NCI-H1092 (cell line): ENCODE results near the gene CTH.
"Not testable (repeated sequence)": the region's sequence is repeated elsewhere in the genome, so short reads cannot be mapped to it uniquely, and the experiment has no call there.

Source experiments
- DNase-seq: peaks from one replicate; lab custom pipeline; 2025; lab: John Stamatoyannopoulos, UW

Gene CTH

DNA sequence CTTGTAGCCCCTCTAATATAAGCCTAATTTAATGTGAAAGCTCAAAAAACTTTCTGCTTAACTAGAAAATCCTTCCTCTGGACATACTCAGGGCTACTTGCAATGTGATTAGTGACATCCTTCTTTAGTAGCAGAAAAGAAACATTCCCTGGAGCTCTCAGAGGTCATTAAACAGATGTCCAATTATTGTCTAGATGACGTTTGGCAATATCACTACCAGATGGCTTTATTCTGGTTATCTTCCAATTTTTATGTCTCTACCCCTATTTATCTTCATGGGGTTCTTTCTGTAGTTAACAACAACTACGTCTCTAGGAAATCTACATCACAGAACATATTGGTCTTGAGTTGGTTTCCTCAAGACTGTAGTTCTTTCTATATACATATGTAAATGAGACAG lies 44.2 kb downstream of the CTH start:
- DNase-seq, result no peak

DNA sequence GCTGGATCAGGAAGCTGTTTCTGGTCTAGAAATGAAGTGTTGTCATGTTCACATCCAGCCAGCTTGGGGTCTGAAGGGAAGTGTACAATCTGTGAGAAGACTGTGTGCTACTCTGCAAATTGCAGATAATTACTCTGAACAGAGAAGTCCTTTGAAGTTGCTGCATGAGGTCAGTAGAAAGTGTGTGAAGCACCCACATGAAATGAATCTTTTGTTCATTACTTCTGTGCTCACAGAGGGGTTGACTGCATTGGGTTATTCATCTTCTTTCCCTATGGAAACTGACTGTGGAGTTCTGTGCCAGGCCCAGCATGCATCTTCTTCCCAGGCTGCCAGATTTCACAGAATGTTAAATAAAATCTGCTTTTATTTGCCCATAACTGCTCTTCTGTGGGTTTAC lies 47.1 kb downstream of the CTH start:
- DNase-seq, result no peak

- no peak for DNase-seq
Observed at GRCh38 chr1:70459496-70460225, 48.6 kb downstream of the CTH start.

- DNase-seq, result not testable (repeated sequence)
Observed at GRCh38 chr1:70460740-70461713, 50.0 kb downstream of the CTH start.

GRCh38 chr1:70462611-70463010 lies 51.5 kb downstream of the CTH start:
- DNase-seq, result no peak

GRCh38 chr1:70465911-70466310 lies 54.8 kb downstream of the CTH start:
- DNase-seq, result no peak

DNA sequence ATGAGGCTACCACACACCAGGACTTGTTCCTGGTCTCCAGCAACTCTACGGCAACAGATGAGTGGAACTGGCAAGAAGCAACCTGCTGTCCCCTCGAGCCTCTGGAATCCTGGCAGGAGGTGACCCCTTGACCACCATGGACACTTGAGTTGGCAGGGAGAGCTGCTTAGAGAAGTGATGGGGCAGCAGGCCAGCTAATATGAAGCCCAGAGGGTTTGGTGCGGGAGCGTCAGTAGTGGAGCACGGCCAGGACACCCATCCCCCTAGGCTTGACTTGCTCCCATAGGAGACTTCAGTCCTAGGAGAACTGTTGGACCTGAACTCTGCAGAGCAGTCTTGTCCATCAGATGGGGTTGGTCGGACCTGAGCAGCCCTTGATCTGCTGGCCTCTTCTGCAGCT lies 56.5 kb downstream of the CTH start:
- no peak for DNase-seq

DNA sequence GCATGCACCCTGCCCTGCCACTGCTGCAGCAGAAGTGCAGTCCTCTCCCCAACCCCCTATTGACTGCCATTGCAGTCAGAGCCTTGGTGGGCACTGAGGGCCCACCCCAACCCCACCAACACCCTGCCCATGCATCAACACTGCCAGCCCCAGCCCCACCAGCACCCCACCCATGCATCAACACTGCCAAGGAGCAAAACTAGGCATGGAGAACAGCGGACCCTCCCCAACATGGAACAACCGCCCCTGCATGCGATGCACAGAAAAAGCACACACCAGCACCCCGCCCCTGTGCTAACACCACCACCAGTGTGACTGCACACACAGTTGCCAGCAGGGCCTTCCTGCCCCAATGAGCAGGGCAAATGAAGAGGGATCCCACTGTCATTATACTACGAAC lies 57.1 kb downstream of the CTH start:
- DNase-seq, result no peak

- DNase-seq, result not testable (repeated sequence)
Observed at GRCh38 chr1:70469184-70469583, 58.1 kb downstream of the CTH start.

DNA sequence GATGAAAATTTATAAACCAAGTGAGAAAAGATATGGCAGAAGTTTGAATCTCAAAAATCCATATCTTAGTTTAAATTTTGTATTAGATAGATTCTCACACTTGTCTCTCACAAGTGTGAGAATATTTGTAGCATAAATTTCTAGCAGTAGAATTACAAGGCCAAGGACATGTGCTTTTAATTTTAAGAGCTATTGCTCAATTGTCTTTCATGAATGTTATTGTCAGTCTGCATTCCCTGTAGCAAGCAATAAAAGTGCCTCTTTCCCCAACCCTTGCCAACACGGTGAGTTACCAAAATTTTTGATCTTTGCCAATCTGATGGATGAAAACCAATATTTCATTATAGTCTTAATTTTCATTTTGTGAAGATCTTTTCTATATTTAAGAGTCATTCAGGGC lies 64.0 kb downstream of the CTH start:
- no peak for DNase-seq

DNA sequence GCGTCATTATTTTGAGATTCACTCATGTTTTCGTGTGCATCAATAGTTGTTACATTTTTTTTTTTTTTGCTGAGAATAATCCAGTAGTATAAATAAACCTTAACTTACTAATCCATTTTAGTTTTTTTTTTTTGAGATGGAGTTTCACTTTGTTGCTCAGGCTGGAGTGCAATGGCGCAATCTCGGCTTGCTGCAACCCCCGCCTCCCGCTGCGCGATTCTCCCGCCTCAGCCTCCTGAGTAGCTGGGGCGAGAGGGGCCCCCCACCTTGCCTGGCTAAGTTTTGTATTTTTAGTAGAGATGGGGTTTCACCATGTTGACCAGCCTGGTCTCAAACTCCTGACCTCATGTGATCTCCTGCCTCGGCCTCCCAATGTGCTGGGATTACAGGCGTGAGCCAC lies 66.0 kb downstream of the CTH start:
- no peak for DNase-seq

GRCh38 chr1:70477905-70478304 lies 66.8 kb downstream of the CTH start:
- not testable (repeated sequence) for DNase-seq

DNA sequence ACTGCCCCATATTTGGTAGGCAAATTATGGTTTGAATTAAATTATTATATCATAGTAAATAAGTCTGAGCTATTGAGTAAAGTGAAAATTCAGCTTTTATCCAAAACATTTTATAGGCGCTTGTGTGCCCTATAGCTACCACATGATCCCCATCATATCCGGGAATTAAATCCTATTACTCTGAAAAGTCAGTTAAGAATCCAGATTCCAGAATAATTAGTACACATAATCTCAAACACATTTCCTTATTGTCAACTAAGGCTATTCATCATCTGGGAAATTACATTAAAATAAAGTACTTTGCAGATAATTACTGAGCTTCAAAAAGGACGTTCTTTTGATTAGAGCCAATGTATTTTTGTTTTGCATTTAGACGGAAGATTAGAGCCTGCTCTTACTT lies 72.3 kb downstream of the CTH start:
- no peak for DNase-seq

DNA sequence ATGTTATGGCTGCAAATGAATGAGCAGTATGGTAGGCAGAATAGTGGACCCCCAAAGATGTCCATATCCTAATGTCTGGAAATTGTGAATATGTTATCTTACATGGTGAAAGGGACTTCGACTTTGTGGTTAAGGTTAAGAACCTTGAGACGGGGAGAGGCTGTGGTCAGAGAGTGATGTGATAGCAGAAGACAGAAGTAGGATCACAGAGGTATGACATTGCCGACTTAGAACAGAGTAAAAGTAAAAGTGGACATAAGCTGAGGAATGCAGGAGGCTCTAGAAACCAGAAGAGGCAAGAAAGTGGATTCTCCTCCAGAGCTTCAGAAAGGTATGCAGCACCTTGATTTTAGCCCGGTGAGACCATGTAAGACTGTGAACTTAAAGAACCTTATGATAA lies 74.6 kb downstream of the CTH start:
- no peak for DNase-seq

DNA sequence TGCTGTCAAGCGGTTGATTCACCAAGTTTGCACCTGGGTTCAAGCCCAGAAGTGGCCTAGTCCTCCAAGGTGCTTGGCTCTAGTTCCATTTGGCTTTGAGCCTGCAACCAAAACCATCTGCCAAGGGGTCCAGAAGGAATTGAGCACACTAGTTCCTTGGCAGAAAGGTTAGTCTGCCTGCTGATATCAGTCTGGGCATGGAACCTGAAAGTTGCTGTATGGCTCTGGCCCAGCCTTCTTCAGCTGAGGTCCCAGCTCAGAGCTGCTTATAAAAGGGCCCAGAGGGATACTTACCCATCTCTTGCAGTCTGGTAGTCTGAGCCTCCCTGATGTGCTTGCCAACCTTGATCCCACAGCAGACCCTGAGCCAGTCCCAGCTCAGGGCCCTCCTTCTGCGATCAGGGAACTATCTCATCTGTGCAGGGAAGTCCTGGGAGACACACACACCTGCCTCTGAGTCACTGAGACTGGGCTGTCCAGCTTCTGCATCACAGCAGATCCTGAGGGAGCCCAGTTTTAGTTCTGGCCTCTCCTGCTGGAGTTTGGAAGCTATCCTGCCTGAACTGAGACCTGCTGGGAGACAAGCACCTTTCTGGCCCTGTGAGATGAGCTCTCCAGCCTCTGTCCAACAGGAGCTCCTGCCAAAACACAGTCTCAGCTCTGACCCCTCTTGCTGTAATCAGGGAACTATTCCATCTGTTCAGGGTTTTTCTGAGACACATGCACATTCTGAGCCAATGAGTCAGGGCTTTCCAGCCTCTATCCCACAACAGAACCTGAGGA lies 75.8 kb downstream of the CTH start:
- no peak for DNase-seq

- no peak for DNase-seq
Observed at GRCh38 chr1:70487459-70487815, 76.4 kb downstream of the CTH start.

GRCh38 chr1:70487910-70488665 lies 77.0 kb downstream of the CTH start:
- no peak for DNase-seq
